ENCODE measurements around the gene ST6GALNAC4. TPM values are rescaled to one million over a fixed set of nuclear protein-coding genes. Genes with fewer than 3 reads are reported as not detected.

Gene ST6GALNAC4
- 10 to 100 TPM; 14.9 to 20.7 TPM for total RNA-seq

GRCh38 chr9:127916720-127917581, at the start of gene ST6GALNAC4:
TSS of gene ST6GALNAC4 (minus strand) at chr9:127917041. CDS start at chr9:127916419, 622 bp downstream.
- ChIA-PET CTCF (interaction anchor here (0.6 to 5.2 kb wide), 9 partner anchors 11 to 182 kb away, joined by 3 to 28 read pairs (median 4); partner anchors contain the start of genes SH2D3C and TOR2A), POLR2A (interaction anchor here (0.7 to 1.8 kb wide), 2 partner anchors 11 to 13 kb away, joined by 3 to 5 read pairs; partner anchors contain the start of gene PIP5KL1)
- Mint-ChIP-seq H3K27me3 (no peaks in the 10 kb centered on the region), H3K9me3 (ENCODE audit: low read depth) (no peaks in the 10 kb centered on the region), H3K4me3 (peak within 1 kb of the TSS; percentile 76), H3K4me1 (peaks cover 47% of the 10 kb centered on the region), H3K36me3 (ENCODE audit: low read depth) (peaks cover 10% of the 10 kb centered on the region), H3K27ac (peak within 1 kb of the TSS; percentile 69)
- peak; percentile 98 for DNase-seq
- ATAC-seq, result peak; percentile 96
- intact Hi-C loops (cut with DNase I, micrococcal nuclease), result loop anchor here (1.0 to 5.0 kb wide), 15 partner anchors 10 to 692 kb away; partner anchors contain the start of genes FPGS (in 2 of the 2), BBLN (in 1 of the 2), CDK9 (in 1 of the 2) and PTRH1 (in 1 of the 2)

GRCh38 chr9:127965953-127966352, 49.1 kb upstream of the ST6GALNAC4 start:
- no peak for DNase-seq
- peak overlapping the region; percentile 98 for H3K27ac Mint-ChIP-seq
- no peak for ATAC-seq
- H3K36me3 Mint-ChIP-seq (ENCODE audit: low read depth), result peaks cover 32% of the 10 kb centered on the region
- peak overlapping the region; percentile 70 for H3K4me3 Mint-ChIP-seq
- CTCF ChIA-PET, result interaction anchor here (0.6 to 2.1 kb wide), 3 partner anchors 10 to 113 kb away, joined by 3 to 9 read pairs (median 4); no protein-coding TSS in a partner anchor
- POLR2A ChIA-PET, result interaction anchor here (0.5 to 1.0 kb wide), 2 partner anchors 65 to 68 kb away, joined by 3 to 5 read pairs; no protein-coding TSS in a partner anchor
- peaks cover 99% of the 10 kb centered on the region for H3K4me1 Mint-ChIP-seq
- no peaks in the 10 kb centered on the region for H3K9me3 Mint-ChIP-seq (ENCODE audit: low read depth)
- no peaks in the 10 kb centered on the region for H3K27me3 Mint-ChIP-seq
- intact Hi-C loops (cut with DNase I, micrococcal nuclease), result loop anchor here (1.0 to 2.0 kb wide), 2 partner anchors 10 to 13 kb away; no protein-coding TSS in a partner anchor

GRCh38 chr9:127963359-127964064, 46.7 kb upstream of the ST6GALNAC4 start:
- Mint-ChIP-seq H3K27me3 (no peaks in the 10 kb centered on the region), H3K36me3 (ENCODE audit: low read depth) (peaks cover 28% of the 10 kb centered on the region), H3K27ac (peak overlapping the region; percentile 98), H3K4me1 (peaks cover 99% of the 10 kb centered on the region), H3K4me3 (peak overlapping the region; percentile 70), H3K9me3 (ENCODE audit: low read depth) (no peaks in the 10 kb centered on the region)
- intact Hi-C loops (cut with DNase I, micrococcal nuclease), result loop anchor here in 1 of 2 experiments (1.0 to 2.0 kb wide), 2 partner anchors 8 to 15 kb away; no protein-coding TSS in a partner anchor
- ChIA-PET POLR2A (interaction anchor here (0.6 kb wide), 1 partner anchor 19 kb away, joined by 3 read pairs; no protein-coding TSS in a partner anchor), CTCF (interaction anchor here (1.0 to 3.4 kb wide), 6 partner anchors 13 to 109 kb away, joined by 4 to 17 read pairs (median 5); no protein-coding TSS in a partner anchor)
- ATAC-seq (peak; percentile 21), DNase-seq (peak; percentile 62)

- ATAC-seq (no peak), DNase-seq (no peak)
- intact Hi-C loops (cut with DNase I, micrococcal nuclease), result loop anchor here in 1 of 2 experiments (1.0 kb wide), 1 partner anchor 8 kb away; no protein-coding TSS in a partner anchor
- no peaks in the 10 kb centered on the region for H3K9me3 Mint-ChIP-seq (ENCODE audit: low read depth)
- H3K27ac Mint-ChIP-seq, result peak overlapping the region; percentile 98
- ChIA-PET POLR2A (interaction anchor here (0.6 kb wide), 1 partner anchor 20 kb away, joined by 3 read pairs; no protein-coding TSS in a partner anchor), CTCF (interaction anchor here (1.0 to 3.4 kb wide), 6 partner anchors 13 to 110 kb away, joined by 4 to 17 read pairs (median 5); no protein-coding TSS in a partner anchor)
- peaks cover 24% of the 10 kb centered on the region for H3K36me3 Mint-ChIP-seq (ENCODE audit: low read depth)
- H3K27me3 Mint-ChIP-seq, result no peaks in the 10 kb centered on the region
- peaks cover 98% of the 10 kb centered on the region for H3K4me1 Mint-ChIP-seq
- peak overlapping the region; percentile 70 for H3K4me3 Mint-ChIP-seq
Observed at GRCh38 chr9:127963041-127963358, 46.2 kb upstream of the ST6GALNAC4 start.

GRCh38 chr9:127962278-127962677, 45.4 kb upstream of the ST6GALNAC4 start:
- Mint-ChIP-seq H3K4me3 (no peak overlapping the region), H3K27ac (peak overlapping the region; percentile 98), H3K9me3 (ENCODE audit: low read depth) (no peaks in the 10 kb centered on the region), H3K36me3 (ENCODE audit: low read depth) (peaks cover 24% of the 10 kb centered on the region), H3K27me3 (no peaks in the 10 kb centered on the region), H3K4me1 (peaks cover 96% of the 10 kb centered on the region)
- ATAC-seq (no peak), DNase-seq (no peak)
- ChIA-PET POLR2A (no interaction called here), CTCF (interaction anchor here (0.6 to 3.4 kb wide), 7 partner anchors 8 to 152 kb away, joined by 3 to 17 read pairs (median 4); no protein-coding TSS in a partner anchor)
- intact Hi-C loops (cut with DNase I, micrococcal nuclease), result no loop called here

GRCh38 chr9:127961613-127962155, 44.8 kb upstream of the ST6GALNAC4 start:
- Mint-ChIP-seq H3K27me3 (no peaks in the 10 kb centered on the region), H3K9me3 (ENCODE audit: low read depth) (no peaks in the 10 kb centered on the region), H3K4me1 (peaks cover 96% of the 10 kb centered on the region), H3K27ac (peak overlapping the region; percentile 98), H3K36me3 (ENCODE audit: low read depth) (peaks cover 24% of the 10 kb centered on the region), H3K4me3 (no peak overlapping the region)
- intact Hi-C loops (cut with DNase I, micrococcal nuclease), result no loop called here
- DNase-seq (peak; percentile 11), ATAC-seq (no peak)
- ChIA-PET POLR2A (interaction anchor here (0.8 to 1.1 kb wide), 2 partner anchors 19 to 20 kb away, joined by 3 read pairs; partner anchors contain the start of gene EEIG1), CTCF (interaction anchor here (0.6 to 2.1 kb wide), 5 partner anchors 9 to 153 kb away, joined by 3 to 16 read pairs (median 5); no protein-coding TSS in a partner anchor)

GRCh38 chr9:127961155-127961490, 44.3 kb upstream of the ST6GALNAC4 start:
- POLR2A ChIA-PET, result interaction anchor here (0.8 to 1.1 kb wide), 2 partner anchors 19 to 21 kb away, joined by 3 read pairs; partner anchors contain the start of gene EEIG1
- Mint-ChIP-seq H3K27ac (peak overlapping the region; percentile 98), H3K9me3 (ENCODE audit: low read depth) (no peaks in the 10 kb centered on the region), H3K36me3 (ENCODE audit: low read depth) (peaks cover 24% of the 10 kb centered on the region), H3K4me1 (peaks cover 93% of the 10 kb centered on the region), H3K4me3 (no peak overlapping the region), H3K27me3 (no peaks in the 10 kb centered on the region)
- CTCF ChIA-PET, result interaction anchor here (1.1 to 2.1 kb wide), 5 partner anchors 9 to 156 kb away, joined by 4 to 16 read pairs (median 5); no protein-coding TSS in a partner anchor
- DNase-seq, result no peak
- ATAC-seq, result no peak
- intact Hi-C loops (cut with DNase I, micrococcal nuclease), result no loop called here

- peaks cover 94% of the 10 kb centered on the region for H3K4me1 Mint-ChIP-seq
- H3K9me3 Mint-ChIP-seq (ENCODE audit: low read depth), result no peaks in the 10 kb centered on the region
- DNase-seq (peak; percentile 17), ATAC-seq (no peak)
- H3K27me3 Mint-ChIP-seq, result no peaks in the 10 kb centered on the region
- peaks cover 24% of the 10 kb centered on the region for H3K36me3 Mint-ChIP-seq (ENCODE audit: low read depth)
- CTCF ChIA-PET, result interaction anchor here (1.0 to 2.1 kb wide), 5 partner anchors 17 to 157 kb away, joined by 3 to 16 read pairs (median 4); partner anchors contain the start of gene EEIG1
- POLR2A ChIA-PET, result interaction anchor here (1.1 kb wide), 1 partner anchor 20 kb away, joined by 3 read pairs; the partner anchor contains the start of gene EEIG1
- H3K27ac Mint-ChIP-seq, result peak overlapping the region; percentile 98
- intact Hi-C loops (cut with DNase I, micrococcal nuclease), result no loop called here
- peak overlapping the region; percentile 5 for H3K4me3 Mint-ChIP-seq
Observed at GRCh38 chr9:127960410-127961154, 43.7 kb upstream of the ST6GALNAC4 start.

GRCh38 chr9:127959841-127960409, 43.1 kb upstream of the ST6GALNAC4 start:
- peaks cover 23% of the 10 kb centered on the region for H3K36me3 Mint-ChIP-seq (ENCODE audit: low read depth)
- no peaks in the 10 kb centered on the region for H3K9me3 Mint-ChIP-seq (ENCODE audit: low read depth)
- ATAC-seq, result no peak
- H3K27me3 Mint-ChIP-seq, result no peaks in the 10 kb centered on the region
- ChIA-PET POLR2A (interaction anchor here (1.0 kb wide), 1 partner anchor 17 kb away, joined by 8 read pairs; no protein-coding TSS in a partner anchor), CTCF (interaction anchor here (1.0 to 2.1 kb wide), 7 partner anchors 16 to 157 kb away, joined by 3 to 16 read pairs (median 4); partner anchors contain the start of gene EEIG1)
- intact Hi-C loops (cut with DNase I, micrococcal nuclease), result loop anchor here in 1 of 2 experiments (5.0 kb wide), 1 partner anchor 132 kb away; no protein-coding TSS in a partner anchor
- peak overlapping the region; percentile 5 for H3K4me3 Mint-ChIP-seq
- peak overlapping the region; percentile 98 for H3K27ac Mint-ChIP-seq
- peaks cover 94% of the 10 kb centered on the region for H3K4me1 Mint-ChIP-seq
- DNase-seq, result no peak

All from activated CD4-positive, alpha-beta T cell treated with anti-CD3 and anti-CD28 coated beads for 36 hours (primary cell).